Body of pancreas (tissue), 4 donors: Measurements from ENCODE around the gene NUDT3. TPM values are rescaled to one million over a fixed set of nuclear protein-coding genes. Genes with fewer than 3 reads are reported as not detected.
"Not testable (repeated sequence)": the region's sequence is repeated elsewhere in the genome, so short reads cannot be mapped to it uniquely, and the experiment has no call there.

Source experiments
- ATAC-seq: fragments of 150-250 bp; one replicate; pipeline ENCODE4 v1.9.1; 2016
- DNase-seq, 4 donors: peaks; one replicate each; pipeline ENCODE4 v3.0.0-alpha.2; 2019
- H3K27ac ChIP-seq, 4 donors: fragments of 200-600 bp; sonication (generic); 1 replicate in 3 of 4; 2 replicates in 1 of 4; pipeline versions ENCODE4 v1.5.1 to v1.6.1; 2016 to 2019; ENCODE audit warnings: mild to moderate bottlenecking in 1 of 4, mixed read lengths in 1 of 4, moderate library complexity in 1 of 4
- H3K27me3 ChIP-seq, 2 donors: fragments of 200-600 bp; sonication (generic); one replicate each; pipeline ENCODE4 v1.6.0; 2016; ENCODE audit warnings: mild to moderate bottlenecking in 1 of 2
- H3K36me3 ChIP-seq, 2 donors: fragments of 200-600 bp; sonication (generic); replicated peaks in 1 of 2; 2 replicates each; pipeline ENCODE4 v1.5.1; 2016; ENCODE audit warnings: low read depth in 2 of 2; ENCODE audit not compliant: insufficient read depth in 1 of 2
- H3K4me1 ChIP-seq: fragments of 200-600 bp; sonication (generic); one replicate; pipeline ENCODE4 v1.6.0; 2016
- H3K4me3 ChIP-seq, 2 donors: fragments of 200-600 bp; sonication (generic); 1 replicate in 1 of 2; 2 replicates in 1 of 2; pipeline ENCODE4 v1.5.1; 2016 to 2019
- H3K9me3 ChIP-seq, 3 donors: fragments of 200-600 bp; sonication (generic); 1 replicate in 2 of 3; 2 replicates in 1 of 3; pipeline ENCODE4 v1.5.1; 2016
- POLR2A ChIP-seq, 3 donors: fragments of 450-650 bp; IDR thresholded peaks; one replicate each; pipeline ENCODE4 v1.6.1; 2016; ENCODE audit warnings: antibody characterized with exemption in 3 of 3, mild to moderate bottlenecking in 2 of 3
- WGBS, 2 donors: methylation state at CpG; one replicate each; pipeline ENCODE4 v1.1.5; 2017; 5-methylcytosine and 5-hydroxymethylcytosine counted together
- intact Hi-C: fragments of 100-400 bp; cut with DNase I; formaldehyde crosslinking; loops from one replicate; pipeline ENCODE4 v1.15.1; 2023
- total RNA-seq, 2 donors: library from RNA; depleted of rRNA; stranded (reverse); fragments of >200 nt; gene quantifications; one replicate each; pipeline ENCODE4 v1.1.0, GENCODE V29; 2016
- TF ChIP-seq, protein P1 (sequence below), 7 experiments: fragments of 450-650 bp in 4 of 7; fragments of 200-600 bp in 3 of 7; sonication (generic) in 3 of 7; IDR thresholded peaks; one replicate each; pipeline ENCODE4 v1.5.1; 2016 to 2019; ENCODE audit warnings: antibody characterized with exemption in 7 of 7

NUDT3 gene
- total RNA-seq, 2 donors from 2014 or later, result 14.2 to 22.1 TPM

DNA sequence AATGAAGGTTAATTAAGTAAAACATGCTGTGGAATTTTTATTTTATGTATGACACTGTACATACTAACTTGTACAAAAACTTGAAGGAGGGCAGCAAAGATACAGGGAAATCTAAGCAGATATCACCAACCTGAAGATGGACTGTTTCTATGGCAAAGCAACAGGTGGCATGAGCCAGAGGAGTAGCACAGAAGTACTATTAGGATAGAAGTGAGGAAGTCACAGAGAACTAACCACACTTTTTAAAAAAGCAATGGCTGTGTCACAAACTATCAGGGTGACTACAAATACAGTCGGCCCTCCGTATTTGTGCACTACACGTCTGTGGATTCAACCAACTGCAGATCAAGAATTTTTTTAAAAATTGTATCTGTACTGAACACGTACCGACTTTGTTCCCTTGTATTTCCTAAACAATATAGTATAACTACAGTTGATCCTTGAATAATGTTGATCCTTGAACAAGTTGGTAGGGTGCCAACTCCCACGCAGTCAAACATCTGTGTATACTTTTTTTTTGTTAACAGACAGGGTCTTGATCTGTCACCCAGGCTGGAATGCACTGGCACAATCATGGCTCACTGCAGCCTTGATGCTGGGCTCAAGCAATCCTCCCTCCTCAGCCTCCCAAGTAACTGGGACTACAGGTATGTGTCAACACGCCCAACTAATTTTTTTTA lies 61.0 kb downstream of the NUDT3 start:
- Histone ChIP-seq H3K27ac (no peak overlapping the region), H3K4me3 (no peak overlapping the region), H3K4me1 (no peaks in the 10 kb centered on the region), H3K9me3 (no peaks in the 10 kb centered on the region), H3K27me3 (no peaks in the 10 kb centered on the region), H3K36me3 (no peaks in the 10 kb centered on the region)
- DNase-seq (no peak), ATAC-seq (no peak)
- intact Hi-C loops, result no loop called here
- 65 to 68% methylated on average over 7 of the region's 7 CpGs for WGBS, 2 donors
- TF ChIP-seq, protein P1, sequence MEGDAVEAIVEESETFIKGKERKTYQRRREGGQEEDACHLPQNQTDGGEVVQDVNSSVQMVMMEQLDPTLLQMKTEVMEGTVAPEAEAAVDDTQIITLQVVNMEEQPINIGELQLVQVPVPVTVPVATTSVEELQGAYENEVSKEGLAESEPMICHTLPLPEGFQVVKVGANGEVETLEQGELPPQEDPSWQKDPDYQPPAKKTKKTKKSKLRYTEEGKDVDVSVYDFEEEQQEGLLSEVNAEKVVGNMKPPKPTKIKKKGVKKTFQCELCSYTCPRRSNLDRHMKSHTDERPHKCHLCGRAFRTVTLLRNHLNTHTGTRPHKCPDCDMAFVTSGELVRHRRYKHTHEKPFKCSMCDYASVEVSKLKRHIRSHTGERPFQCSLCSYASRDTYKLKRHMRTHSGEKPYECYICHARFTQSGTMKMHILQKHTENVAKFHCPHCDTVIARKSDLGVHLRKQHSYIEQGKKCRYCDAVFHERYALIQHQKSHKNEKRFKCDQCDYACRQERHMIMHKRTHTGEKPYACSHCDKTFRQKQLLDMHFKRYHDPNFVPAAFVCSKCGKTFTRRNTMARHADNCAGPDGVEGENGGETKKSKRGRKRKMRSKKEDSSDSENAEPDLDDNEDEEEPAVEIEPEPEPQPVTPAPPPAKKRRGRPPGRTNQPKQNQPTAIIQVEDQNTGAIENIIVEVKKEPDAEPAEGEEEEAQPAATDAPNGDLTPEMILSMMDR (IDR thresholded peaks at IDR 0.05), result no peak
- no peak for TF ChIP-seq POLR2A (IDR thresholded peaks at IDR 0.05)

DNA sequence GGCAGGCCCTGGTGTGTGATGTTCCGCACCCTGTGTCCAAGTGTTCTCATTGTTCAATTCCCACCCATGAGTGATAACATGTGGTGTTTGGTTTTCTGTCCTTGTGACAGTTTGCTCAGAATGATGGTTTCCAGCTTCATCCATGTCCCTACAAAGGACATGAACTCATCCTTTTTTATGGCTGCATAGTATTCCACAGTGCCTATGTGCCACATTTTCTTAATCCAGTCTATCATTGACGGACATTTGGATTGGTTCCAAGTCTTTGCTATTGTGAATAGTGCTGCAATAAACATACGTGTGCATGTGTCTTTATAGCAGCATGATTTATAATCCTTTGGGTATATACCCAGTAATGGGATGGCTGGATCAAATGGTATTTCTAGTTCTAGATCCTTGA lies 62.7 kb downstream of the NUDT3 start:
- WGBS, 2 donors, result 93 to 94% methylated on average over 3 of the region's 3 CpGs

DNA sequence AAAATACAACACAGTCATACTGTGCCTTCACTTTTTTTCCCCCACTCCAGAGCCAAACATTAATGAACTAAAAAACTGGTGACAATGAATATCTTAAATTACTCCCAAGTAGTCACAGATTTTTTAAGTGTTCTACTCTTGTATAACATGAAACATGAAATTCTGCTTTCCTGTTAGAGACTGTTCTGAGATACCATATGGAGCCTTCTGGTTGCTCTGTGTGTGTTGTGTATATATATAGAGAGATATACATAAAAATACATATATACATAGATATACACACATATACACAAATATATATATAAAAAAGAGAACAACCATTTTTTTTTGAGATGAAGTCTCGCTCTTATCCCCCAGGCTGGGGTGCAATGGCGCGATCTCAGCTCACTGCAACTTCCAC lies 63.5 kb downstream of the NUDT3 start:
- H3K27ac ChIP-seq, result no peak overlapping the region
- WGBS, 2 donors, result 97 to 100% methylated on average over 3 of the region's 3 CpGs
- DNase-seq, result no peak
- intact Hi-C loops, result no loop called here
- no peaks in the 10 kb centered on the region for H3K4me1 ChIP-seq
- H3K9me3 ChIP-seq, result no peaks in the 10 kb centered on the region
- ATAC-seq, result no peak
- no peaks in the 10 kb centered on the region for H3K36me3 ChIP-seq
- H3K4me3 ChIP-seq, result no peak overlapping the region
- H3K27me3 ChIP-seq, result no peaks in the 10 kb centered on the region
- TF ChIP-seq POLR2A (IDR thresholded peaks at IDR 0.05), result no peak
- TF ChIP-seq, protein P1 (IDR thresholded peaks at IDR 0.05), result no peak

More for the DNA sequence above, 62.7 kb downstream of the NUDT3 start:
- DNase-seq, H3K9me3 ChIP-seq, H3K4me3 ChIP-seq, H3K27me3 ChIP-seq, H3K27ac ChIP-seq, ATAC-seq, H3K36me3 ChIP-seq, intact Hi-C loops, H3K4me1 ChIP-seq: not testable (repeated sequence)

DNA sequence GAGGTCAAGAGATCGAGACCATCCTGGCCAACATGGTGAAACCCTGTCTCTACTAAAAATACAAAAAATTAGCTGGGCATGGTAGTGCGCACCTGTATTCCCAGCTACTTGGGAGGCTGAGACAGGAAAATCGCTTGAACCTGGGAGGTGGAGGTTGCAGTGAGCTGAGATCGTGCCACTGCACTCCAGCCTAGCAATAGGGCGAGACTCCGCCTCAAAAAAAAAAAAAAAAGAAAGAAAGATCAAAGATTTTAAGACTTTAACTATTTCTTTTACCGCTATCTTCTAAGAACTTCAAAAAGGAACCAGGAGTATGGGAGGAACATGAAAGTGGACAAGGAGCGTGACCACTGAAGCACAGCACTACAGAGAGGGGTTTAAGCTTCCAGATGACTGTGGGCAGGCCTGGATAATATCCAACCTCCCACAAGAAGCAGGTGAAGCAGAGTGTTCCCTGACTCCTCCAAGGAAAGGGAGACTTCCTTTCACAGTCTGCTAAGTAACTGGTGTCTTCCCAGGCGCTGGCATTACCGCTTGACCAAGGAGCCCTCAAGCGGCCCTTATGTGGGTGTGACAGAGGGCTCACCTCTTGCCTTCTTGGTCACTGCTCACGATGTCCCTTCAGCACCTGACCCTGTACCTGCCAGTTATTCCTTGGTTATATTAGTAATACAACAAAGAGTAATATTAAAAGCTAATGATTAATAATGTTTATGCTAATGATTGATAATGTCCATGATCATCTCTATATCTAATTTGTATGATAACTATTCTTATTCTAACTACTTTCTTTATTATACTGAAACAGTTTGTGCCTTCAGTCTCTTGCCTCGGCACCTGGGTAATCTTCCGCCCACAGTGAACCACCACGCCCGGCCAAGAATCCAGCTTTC lies 64.9 kb downstream of the NUDT3 start:
- DNase-seq, intact Hi-C loops, H3K4me1 ChIP-seq, H3K27ac ChIP-seq, ATAC-seq, H3K9me3 ChIP-seq, H3K36me3 ChIP-seq, H3K4me3 ChIP-seq, H3K27me3 ChIP-seq: not testable (repeated sequence)
- WGBS, 2 donors, result 92 to 93% methylated on average over 16 of the region's 16 CpGs

DNA sequence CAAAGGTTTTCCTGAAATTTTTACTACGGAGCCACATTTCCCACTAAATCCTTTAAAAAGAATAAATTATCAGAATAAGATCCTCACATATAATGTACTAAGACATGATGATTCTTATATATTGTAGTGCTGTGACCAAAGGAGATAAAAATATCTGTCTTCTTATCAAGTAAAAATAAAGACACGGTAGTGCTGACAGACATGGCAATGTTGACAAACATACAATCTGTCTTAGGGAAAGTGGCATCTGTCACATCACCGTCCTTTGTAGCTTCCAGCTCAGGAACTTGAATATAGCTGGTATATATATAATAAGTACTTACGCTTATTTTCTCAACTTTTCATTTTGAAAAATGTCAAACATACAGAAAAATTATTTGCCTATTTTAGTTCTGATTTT lies 66.8 kb downstream of the NUDT3 start:
- H3K36me3 ChIP-seq, result no peaks in the 10 kb centered on the region
- H3K4me1 ChIP-seq, result no peaks in the 10 kb centered on the region
- DNase-seq (no peak), ATAC-seq (no peak)
- H3K4me3 ChIP-seq, result no peak overlapping the region
- TF ChIP-seq, protein P1 (IDR thresholded peaks at IDR 0.05), result no peak
- no peak for TF ChIP-seq POLR2A (IDR thresholded peaks at IDR 0.05)
- H3K27me3 ChIP-seq, result no peaks in the 10 kb centered on the region
- no peak overlapping the region for H3K27ac ChIP-seq
- 80 to 84% methylated on average over 4 of the region's 4 CpGs for WGBS, 2 donors
- no peaks in the 10 kb centered on the region for H3K9me3 ChIP-seq
- intact Hi-C loops, result no loop called here
